NCI-H2171 treated with DMSO at 0.1 percent for 48 hours (cell line): Measurements from ENCODE around the gene OBSL1.

Experiments used
- DNase-seq: peaks from one replicate; lab custom pipeline; 2025; lab: John Stamatoyannopoulos, UW

OBSL1 gene

DNA sequence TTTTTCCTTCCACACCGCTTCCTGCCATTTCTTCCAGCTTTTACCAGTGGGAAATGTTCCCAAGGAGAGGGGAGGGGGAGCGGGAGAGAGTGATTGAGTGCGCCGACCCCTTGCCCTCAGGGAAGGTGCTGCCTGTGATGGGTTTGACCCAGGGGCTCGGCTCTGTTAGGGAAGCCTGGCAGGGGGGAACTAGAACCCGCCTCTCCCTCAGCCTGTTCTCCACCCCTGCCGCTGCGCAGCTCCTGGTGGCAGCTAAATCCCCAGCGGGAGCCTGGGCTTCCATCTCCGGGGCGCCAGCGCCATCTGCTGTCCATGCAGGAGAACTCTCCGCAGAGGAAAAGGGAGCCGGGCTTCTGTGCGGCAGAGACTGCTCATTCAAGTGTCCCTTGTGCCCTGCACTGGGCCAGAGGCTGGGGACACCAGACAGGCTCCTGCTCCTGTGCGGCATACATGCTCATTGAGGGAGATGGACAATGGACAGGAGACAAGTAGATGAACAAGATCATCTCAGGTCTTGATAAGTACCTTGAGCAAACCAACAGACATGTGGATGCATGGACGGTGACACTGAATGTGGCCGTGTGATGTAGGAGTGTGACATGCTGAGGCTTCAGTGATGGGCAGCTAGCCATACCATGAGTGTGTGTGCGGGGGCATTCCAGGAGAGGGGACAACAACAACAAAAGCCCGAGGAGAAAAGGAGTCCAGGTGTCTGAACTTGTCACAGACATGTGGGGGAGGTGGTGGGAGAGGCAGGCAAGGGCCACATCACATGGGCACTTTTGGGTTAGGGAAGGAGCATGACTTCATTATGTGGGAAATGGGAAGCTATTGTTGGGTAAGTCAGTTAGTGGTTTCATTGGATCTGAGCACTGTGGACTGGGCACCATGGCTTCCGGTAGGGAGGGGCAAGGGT lies 41.0 kb downstream of the OBSL1 start:
- DNase-seq, result peak; percentile 85

DNA sequence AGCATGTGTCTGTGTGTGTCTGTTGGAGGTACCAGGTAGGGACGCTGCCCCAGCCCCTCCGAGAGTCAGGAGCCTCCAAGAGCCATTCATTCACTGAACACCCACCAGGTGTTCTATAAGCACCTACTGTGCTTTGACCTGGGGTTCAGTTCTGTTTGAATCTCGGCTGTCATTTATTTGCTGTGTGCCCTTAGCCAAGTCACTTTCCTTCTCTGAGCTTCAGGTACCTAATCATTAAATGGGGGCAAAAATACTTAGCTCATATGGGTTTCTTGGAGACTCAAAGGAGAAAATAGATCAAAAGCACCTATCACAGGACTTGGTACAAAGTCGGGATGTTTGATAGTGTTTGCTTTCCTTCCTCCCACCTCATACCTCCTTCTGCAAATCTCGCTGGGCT lies 43.9 kb downstream of the OBSL1 start:
- no peak for DNase-seq

DNA sequence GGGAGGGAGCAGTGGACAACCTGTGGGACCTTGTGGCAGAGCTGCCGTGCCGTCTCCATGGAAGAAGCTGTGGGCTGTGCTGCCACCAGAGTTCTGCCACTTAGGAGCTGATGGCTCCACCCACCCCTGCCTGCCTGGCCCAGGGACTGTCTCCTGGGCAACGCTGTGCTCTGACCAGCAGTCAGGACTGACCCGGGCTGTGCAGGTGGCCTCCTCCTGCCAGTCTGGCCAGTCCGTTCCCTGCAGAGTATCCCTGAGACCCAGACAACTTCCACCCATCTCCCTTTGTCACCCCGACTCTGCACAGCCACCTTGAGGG lies 44.3 kb downstream of the OBSL1 start:
- no peak for DNase-seq

DNA sequence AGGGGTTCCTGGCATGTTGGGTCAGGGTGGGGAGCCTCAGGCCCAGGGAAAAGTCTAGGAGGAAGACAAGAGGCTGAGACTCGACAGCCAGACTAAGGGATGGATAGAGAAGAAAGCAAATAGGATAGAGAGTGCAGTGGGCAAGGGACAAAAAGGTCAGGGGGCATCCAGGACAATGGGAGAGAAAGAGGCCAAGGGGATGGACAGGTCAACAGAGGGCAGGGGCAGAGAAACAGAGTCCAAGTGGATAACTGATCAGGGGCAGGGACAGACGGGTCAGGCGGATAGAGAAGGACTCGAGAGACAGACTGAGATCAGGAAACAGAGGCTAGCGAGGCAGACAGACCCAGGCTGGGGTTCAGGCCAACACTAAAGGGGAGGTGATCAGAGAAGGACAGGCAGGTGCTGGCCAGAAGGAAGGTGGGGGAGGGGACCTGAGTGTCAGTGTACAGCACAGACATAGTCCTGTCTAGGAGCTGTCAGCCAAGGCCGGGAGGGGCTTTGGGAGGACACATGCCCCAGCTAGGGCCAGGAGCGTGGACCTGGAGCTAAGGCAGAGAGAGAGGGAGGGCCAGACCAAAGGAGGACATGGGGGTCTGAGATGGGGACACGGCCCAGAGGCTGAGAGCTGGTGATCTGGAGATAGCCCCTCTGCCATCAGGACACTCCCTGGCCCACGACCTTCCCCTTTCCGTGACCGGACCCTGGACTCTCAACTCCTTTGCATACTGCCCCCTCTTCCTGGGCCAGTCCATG lies 44.8 kb downstream of the OBSL1 start:
- no peak for DNase-seq

DNA sequence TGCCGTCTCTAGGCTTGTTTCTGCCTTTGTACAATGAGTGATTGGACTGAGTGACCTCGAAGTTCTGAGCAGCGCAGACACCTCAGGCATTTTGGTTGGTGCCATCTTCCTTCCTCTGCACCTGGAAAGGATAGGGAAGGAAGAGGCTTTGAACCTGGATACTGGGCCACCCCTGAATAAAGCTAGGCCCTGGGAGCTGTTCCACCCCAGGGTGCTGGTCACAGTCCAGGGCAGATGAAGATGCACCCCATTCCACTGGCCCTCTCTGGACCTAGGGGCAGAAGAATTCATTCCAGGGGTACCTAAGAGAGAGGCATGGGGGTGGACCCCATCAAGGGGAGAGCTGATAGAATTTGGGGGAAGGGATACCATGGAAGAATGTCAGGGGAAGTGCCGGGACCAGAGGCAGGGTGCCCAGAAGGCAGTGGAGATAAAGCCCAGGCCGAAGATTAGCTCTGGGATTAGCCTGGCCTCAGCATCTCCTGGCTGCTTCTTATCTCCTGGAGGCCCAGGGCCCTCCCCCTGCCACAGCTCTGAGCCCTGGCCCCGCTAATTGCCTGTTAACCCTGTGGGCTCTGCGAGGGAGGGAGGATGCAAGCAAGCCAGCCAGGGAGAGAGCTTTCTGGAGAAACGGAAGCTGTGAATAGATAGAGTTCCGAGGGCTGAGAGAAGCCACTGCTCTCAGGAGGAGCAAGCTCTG lies 45.7 kb downstream of the OBSL1 start:
- DNase-seq, result no peak

DNA sequence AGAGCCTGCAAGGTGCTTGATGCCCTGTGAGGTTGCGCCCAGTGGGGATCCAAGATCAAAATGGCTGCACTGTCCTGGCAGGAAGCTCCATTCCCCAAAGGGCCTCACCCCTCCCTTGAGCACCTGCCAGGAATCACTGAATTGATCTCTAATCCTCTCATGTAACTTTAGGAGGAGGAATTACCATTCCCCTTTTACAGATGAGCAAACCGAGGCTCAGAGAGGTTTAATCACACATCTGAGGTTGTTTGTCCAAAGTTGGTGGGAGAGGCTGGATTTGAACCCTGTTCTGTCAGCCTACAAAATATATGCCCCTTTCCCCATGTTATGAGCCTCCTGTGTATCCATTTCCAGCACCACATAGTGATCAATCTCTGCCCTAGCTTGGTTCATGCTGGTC lies 46.5 kb downstream of the OBSL1 start:
- DNase-seq, result no peak

DNA sequence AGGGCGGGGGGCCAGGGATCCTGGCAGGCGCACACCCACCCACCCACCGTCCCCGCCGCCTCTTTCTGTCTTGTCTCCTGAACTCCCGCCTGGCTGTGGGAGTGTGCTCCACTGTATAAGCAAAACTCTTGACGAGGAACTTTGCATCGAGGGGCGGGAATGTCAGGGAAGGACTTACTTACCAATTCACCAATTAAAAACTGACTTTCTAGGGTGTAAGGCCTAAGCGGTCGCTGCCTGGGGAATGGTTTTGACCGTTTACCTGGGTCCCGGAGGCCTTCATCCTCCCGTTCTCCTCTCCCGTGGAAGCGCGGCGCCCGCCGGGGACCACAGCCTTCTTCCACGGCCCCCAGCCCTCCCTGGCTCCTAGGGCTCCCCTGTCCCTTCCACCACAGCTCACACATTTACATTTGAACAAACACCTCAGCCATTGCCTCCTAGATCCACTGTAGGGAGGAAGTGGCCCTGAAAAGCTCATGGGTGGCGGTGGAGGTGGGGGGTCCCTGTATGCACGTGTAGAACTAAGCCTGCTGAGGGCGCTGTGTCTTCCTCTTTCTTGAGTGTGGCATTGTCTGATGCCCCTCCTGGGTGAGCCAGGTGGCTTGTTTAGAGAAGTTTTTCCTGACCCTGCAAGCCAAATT lies 48.2 kb downstream of the OBSL1 start:
- no peak for DNase-seq

DNA sequence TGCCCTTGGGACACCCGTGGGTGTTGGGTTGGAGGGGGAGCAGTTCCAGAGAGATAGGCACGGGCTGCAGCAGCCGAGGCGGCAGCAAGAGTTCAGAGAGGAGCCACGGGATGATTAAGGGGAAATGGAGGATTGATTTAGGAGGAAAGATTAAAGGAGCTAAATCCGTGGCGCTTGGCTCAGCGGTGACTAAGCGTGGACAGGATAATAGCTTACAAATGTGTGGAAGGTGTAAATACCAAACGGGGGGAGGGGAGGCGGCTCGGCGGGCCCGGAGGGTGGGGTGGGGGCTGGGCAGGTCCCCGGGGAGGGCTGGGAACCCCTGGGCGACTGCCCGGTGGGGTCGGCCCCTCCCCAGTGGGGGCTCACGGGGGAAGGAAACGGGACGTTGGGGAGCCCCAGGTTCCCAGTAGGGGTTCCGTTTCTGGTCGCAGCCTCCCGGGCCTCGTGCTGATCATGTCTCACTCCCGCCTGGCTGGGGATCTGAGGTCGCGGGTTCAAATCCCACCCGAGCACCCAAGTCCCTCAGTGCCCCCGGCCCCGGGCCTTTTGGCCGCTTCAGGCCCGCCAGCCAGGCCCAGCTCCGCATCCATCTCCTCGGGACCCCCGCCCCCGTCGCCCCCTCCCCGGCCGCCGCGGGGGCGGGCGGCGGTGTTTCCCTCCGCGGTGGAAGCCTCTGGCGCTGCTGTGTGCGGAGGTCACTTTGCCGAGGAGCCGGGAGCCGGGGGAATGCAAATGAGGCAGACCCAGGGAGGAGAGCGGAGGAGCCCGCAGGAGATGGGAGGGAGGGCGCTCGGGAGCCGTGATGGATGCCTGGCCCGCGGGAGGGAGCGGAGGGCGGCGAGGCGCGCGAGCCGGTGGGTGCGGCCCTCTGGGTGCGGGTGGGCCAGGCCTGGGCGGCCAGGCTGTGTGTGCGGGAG lies 49.0 kb downstream of the OBSL1 start:
- DNase-seq, result no peak

DNA sequence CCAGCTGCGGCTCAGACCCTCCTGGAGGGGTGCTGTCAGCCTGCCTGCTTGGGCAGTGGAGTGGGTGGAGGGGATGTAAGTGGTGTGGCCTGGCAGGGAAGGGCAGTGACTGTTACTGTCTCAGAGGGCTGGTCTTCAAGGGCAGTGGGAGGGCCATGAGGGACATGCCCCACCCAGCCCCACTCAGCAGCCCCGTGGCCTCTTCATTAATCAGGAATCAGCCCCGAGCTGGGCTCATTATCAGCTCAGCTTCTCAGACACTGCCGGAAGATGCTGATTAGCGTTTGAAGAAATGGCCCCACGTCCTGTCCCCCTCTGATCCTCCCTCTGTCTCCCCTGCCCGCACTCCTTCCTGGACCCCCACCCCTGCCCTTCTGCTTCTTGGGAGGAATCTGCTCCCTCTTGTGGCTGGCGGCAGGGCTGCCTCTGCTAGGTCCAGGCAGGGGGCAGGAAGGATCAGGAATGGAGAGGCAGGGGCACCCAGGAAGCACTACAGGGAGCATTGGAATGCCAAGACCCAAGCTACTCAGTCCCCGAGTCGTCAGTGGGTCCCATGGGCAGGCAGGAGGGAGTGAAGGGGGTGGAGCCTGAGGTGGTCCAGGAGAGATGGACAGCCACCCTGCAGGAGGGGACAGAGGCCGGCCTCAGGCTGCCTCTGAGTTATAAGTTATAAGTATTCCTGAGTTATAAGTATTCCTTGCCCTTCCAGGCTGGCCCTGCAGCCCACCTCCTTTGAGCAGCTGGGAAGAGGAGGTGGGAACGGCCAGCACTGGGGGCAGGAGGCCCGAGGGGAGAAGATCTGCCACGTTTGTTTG lies 50.1 kb downstream of the OBSL1 start:
- DNase-seq, result peak; percentile 44

DNA sequence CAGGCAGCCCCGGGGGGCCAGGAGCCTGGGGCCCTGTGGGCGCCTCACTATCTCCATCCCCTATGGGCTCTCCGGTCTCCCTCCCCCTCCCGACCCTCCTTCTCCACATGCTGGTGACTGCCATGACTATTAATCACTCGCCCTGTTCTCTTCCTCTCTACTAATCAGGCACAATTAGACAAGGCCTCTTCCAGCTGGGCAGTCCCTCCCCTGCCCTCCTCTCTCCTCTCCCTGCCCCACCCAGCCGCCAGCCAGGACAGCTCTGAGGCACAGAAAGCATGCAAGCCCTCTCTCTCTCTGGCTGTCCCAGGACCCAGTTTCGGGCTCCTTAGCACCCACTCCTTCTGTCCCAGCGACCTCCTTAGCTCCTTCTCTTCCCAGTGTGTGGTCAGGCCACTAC lies 51.3 kb downstream of the OBSL1 start:
- no peak for DNase-seq

DNA sequence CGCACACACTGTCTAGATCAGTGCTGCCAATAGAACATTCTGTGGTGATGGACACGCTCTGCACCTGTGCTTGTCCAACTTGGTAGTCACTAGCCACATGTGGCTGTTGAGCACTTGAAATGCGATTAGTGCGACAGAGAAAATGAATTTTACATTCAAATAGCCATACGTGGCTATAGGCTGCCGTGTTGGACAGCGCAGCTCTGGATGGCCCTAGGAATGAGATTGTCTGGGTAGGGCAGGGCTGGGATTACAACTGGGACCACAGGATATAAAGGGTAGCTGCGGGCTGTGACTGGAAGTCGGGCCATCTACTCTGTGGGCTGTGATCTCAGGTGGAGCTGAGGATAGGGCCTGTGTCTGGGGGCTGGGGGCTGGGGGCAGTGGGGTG lies 51.8 kb downstream of the OBSL1 start:
- DNase-seq, result no peak

DNA sequence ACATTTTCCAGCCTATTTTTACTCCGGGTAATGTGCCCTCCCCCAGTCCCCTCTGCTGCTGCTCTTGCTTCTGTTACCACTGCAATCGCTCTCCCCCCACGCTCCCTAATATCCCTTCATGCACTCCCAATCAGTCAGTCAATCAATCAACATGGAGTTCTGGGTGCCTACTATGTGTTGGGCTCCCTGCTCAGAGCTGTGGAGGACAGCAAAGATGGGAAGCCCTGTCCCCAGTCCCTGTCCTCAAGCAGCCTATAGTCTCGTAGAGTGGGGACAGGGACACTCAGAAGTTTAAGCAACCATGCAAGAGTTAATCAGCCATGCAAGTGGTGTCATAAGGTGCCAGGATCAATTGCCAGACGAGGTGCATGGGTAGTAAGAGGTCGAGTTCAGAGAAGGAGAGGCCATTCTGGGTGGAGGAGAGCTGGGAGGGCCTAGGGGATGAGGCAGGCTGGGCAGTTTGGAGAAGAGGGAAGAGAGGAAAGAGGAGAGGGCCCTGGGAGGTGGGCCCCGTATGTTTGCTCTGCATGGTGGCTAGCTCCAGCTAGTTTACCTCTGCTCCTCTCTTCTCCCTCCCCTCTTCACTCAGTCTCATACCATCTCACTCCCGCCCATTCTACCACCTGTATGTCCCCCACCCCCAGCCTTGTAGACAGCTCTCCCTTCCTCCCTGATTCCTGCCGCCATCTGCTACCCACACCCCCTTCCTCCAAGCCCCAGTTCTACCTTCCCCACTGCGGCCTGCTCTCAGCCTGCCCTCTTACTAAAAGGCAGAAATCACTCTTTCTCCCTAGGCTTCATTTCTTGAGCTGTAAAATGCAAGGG lies 53.2 kb downstream of the OBSL1 start:
- peak; percentile 86 for DNase-seq

DNA sequence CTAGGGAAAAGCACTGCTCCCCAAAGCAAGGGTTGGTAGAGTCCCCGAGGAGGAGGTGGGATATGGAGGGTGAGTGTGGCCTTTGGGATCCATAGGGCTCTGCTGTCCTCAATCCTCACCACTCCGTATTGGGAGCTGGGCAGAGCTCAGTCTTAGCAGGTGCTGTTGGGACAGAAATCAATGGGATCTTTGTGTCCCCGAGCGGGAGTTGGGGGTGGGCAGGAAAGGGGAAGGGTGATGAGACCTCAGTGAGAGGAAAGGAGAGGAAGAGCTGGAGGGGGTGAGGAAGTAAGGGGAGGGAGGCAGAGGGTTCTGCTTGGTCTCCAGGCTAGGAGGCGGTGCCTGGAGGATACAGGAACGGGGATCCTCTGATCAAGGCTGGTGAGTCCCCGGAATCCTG lies 54.5 kb downstream of the OBSL1 start:
- DNase-seq, result no peak

DNA sequence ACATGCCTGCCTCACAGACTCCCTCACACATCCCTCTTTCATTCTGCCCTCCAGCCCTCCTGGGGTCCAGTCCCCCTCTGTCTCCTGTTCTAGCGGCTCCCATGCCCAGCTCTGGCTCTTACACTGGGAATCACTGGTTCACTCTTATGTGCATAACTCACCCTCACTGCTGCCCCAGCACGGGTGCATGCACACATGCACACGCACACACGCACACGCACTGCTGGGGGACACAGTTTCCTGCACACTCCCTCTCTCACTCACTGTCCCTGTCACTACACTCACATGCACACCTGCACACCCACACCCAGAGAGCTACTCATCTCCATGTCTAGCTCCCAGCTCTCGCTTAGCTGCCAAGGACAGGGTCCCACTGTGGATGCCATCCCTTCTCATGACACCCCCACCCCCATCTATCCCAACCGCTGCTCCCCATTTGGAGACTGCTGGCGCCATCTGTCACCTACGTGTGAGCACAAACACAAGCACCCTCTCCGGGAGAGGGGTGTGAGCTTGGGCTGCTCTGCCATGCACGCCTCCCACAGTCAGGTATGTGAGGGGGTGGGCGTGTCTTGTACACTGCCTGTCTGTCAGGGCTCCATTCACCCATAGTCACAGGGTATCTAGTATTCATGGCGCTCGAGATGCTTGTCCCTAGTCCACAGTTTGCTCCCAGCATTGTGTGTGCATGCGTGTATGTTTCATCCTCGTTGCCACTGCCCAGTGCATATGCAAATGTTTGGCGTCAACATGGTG lies 55.3 kb downstream of the OBSL1 start:
- peak; percentile 12 for DNase-seq

DNA sequence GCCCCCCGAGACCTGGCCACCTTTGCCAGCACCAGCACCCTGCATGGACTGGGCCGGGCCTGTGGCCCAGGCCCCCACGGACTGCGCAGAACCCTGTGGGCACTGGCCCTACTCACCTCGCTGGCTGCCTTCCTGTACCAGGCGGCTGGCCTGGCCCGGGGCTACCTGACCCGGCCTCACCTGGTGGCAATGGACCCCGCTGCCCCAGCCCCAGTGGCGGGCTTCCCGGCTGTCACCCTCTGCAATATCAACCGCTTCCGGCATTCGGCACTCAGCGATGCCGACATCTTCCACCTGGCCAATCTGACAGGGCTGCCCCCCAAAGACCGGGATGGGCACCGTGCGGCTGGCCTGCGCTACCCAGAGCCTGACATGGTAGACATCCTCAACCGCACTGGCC lies 56.5 kb downstream of the OBSL1 start:
- no peak for DNase-seq

DNA sequence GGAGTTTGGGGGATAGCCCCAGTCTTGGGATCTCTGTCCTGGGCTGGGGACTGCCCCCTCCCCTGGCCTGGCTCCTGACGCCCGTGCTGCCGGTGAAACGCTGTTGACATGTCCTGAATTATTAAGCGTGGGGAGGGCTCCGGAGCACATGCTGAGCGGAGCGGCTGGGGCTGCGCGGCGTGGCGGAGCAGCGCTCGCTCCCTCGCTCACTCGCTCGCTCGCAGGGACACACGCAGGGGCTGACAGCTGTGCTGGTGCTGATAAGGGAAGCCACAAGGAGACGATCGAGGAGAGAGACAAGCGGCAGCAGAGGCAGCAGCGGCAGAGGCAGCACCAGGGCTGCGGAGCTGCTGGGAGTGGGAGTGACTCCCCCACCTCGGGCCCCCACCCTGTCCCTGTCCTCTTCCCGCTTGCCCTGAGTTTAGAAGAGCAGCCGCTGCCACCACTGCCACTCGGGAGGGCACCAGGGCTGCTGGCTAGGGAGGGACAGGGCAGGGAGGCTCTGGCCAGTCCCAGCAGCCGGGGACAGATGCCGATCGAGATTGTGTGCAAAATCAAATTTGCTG lies 57.1 kb downstream of the OBSL1 start, which contains the start of gene ASIC4:
TSS of gene ASIC4 (plus strand) at position 287 of the 566 bp plus-strand sequence. CDS start at position 530, 243 bp downstream.
- peak; percentile 75 for DNase-seq

DNA sequence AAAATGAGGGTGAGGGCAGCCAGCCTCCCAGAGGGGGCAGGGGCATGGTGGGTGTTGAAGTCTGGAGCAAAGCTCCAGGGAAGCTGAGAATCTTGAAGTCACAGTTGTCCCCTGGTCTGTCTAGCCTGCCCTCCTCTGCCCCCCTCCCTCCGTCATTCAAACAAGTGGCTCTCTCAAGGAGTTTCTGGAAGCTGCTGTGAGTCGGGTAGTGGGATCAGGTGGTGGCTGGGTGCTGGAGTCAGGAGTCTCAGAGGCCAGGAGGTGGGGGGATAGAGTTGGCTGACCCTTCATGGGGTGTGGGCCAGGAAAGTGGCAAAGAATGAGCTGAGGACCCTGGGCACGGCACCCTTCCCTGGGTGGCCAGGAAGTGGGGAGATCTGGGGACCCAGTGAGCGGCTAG lies 57.6 kb downstream of the OBSL1 start:
- DNase-seq, result no peak

DNA sequence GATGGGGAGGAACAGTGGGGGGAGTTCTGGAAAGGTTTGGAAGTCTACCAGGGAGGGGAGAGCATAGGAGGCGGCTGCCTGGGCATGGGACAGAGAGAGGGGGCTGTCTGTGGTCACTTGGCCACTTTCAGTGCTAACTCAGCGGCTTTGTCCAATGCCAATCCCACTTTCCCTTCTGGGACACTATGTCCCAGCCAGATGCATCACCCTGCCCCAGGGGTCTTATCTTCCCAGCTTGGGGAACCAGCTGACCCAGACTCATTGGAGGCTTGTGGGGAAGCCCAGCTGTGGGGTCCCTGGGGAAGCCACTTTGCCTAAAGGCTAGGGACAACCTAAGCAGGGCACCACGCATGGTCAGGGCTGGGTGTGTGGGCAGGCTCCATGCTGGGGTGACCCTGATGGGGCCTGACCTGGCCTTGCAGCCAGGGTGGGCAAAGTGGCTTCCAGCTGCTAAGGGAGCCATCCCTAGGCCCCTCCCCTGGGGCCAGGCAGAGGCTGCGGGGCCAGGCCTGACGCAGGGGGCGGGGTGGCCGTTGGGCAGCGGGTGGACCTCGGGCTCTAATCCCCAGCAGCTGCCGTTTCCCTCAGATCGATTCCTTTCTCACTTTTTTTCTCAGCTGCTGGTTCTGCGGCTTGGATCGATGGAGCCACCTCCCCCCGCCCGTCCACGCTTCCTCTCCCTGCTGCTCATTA lies 58.7 kb downstream of the OBSL1 start:
- no peak for DNase-seq
